HL-60/S4 treated with phorbol 12-myristate 13-acetate at 8.2 ng/mL for 4 days and 3 days (cell line): ENCODE measurements around the gene CLTCL1.
"Not testable (repeated sequence)": the region's sequence is repeated elsewhere in the genome, so short reads cannot be mapped to it uniquely, and the experiment has no call there.

ENCODE experiments used
- in situ Hi-C: fragments of 300-500 bp; cut with MboI; formaldehyde crosslinking; loops from 2 replicates; pipeline ENCODE4 v1.15.0; 2022; ENCODE audit warnings: low sequenced_read_pairs

Gene CLTCL1

DNA sequence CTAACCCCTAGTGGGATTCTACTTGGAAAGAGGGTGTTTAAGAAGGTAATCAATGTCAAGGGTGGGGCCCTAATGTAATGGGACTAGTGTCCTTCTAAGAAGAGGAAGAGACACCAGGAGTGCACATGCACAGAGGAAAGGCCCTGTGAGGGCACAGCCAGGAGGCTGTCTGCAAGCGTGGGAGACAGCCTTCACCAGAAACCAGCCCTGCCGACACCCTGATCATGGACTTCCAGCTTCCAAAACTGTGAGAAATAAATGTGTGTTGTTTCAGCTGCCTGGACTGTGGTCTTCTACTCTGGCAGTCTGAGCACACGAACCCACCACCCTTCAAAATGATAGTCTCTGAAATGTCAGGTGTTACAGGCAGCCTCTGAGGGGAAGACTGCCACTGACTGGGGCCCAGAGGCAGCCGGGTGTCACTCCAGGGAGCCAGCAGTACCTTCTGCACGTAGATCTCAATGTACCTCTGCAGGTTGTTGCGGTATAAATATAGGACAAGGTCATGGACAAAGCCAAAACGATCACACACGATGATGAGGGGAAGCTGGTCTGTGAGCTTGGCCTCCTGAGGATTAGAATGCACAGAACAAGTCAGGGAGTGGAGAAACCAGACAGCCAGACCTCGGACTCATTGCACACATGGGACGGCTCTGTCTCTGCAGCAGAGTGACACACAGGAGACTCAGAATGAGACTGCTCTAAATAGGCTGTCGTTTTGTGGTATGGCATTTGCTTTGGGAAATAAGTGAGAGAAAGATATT, 69.1 kb downstream of the CLTCL1 start:
- in situ Hi-C loops = no loop called here

DNA sequence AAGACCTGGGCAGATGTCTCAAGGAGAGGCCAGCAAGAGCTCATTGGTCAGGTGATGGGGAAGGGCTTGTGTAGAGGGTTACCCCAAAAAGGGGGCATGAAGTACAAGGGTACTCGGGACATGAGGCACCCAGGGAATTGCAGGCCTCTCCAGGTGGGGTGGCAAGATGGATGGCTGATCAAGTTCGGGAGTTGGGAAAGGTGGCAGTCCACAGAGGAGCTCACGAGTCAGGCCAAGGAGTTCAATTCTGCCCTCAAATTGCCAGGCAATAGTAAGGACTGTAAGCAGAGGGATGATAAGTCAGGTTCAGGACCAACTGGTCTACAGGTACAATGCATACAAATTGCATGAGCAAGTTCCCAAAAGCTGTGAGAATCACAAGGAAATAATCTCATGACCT, 70.7 kb downstream of the CLTCL1 start:
- in situ Hi-C loops = no loop called here

DNA sequence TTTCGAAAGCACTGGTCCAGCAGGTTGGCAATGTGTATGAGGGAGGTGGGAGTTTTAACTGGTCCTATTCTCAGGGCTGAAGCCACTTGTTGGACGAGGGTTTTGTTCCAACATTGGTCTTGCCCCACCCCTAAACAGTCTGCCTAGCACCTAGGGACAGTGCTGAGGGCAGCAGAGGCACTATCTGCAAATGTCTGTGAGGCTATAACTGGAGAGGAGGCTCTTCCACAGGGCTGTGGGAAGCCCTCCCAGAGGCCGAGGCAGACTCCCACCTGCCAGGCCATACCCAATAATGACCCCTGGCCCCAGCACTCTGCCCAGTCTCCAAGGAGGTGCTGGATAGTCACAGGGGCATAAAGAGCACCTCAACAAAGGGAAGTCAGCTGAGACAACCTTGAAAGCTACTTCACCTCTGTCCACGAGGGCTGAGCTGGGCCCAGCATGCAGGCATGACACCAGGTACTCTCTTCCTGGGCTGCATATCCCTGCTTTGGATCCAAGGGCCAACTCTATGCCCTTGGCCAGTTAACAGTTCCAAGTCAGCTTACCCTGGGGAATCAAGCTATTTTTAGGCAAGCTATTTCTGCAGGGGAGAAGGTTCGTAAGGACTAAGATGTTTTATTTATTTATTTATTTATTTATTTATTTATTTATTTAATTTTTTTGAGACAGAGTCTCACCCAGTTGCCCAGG, 72.8 kb downstream of the CLTCL1 start:
- in situ Hi-C loops = no loop called here

DNA sequence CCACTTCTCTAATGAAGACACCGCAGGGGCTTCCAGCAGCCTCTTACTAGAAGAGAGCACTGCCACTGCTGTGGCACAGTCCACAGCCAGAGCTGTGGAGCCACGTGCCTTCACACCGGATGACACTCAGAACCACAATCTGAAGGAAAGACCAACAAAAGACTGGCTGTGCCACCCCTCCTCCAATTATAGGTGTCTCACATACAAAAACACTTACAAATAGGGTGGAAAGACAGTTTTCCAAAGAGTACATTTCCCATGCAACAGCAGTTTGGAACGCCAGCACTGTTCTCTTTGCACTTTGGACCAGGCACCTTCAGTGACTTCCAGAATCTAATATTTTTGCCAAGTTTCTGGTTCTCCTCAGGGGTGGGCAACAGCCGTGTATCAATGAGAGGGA, 74.9 kb downstream of the CLTCL1 start:
- in situ Hi-C loops = no loop called here

DNA sequence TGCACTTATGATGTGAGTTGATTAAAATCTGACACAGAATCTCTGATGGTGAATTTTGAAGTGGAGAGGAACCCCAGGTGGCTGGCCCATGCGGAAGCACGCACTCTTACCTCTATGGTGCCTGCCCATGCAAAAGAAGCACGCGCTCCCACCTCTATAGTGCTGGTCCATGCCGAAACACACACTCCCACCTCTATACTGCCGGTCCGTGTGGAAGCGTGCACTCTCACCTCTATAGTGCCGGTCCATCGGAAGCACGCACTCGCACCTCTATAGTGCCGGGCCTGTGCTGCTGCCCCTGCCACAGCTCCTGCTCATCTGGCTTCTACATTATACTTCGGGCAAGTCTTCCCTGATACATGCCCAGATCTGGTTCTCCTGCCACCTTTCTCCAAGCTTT, 76.2 kb downstream of the CLTCL1 start:
- in situ Hi-C loops = no loop called here

DNA sequence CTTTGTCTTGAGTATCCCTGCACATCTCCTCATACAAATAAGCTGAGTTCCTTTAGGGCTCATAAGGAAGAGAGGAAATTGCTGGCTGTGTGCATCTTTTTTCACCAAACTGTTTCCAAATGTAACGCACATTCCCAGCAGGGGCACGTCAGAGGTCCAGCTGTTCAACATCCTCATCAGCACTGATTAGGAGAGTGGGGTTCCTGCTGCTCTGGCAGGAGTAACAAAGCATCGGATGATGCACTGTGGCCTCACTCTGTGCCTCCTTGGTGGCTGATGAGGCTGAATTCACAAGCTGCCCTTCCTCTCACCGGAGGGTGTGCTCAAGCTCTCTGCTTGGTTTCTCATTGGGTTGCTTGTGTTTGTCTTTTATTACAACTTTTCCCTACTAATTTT, 77.4 kb downstream of the CLTCL1 start:
- in situ Hi-C loops = no loop called here

DNA sequence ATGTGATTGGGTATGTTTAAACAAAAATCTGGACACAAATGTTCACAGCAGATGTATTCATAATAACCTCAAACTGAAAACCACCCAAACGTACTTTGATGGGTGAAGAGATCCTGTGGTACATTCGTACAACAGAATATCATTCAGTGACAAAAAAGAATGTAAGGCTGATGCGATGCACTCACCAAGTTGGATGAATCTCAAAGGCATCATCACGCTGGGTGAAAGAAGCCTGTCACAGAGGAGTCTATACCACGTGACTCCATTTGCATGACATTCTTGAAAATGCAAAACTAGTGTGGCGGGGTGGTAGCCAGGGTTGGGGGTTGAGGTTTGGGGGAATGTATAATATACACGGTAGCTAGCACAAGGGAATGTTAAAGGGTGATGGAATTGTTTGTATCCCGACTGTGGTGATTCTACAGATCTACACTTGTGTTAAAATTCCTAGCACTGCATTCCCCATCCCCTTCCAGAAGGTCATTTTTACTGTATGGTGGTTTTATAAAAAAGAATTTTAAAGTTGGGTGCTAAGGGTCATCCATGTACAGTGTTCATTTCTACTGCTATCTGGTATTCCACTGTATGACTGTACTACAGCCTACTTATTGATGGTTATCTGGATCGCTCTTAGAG, 78.0 kb downstream of the CLTCL1 start:
- in situ Hi-C loops = no loop called here

GRCh38 chr22:19213001-19213400, 78.5 kb downstream of the CLTCL1 start:
- in situ Hi-C loops = no loop called here

DNA sequence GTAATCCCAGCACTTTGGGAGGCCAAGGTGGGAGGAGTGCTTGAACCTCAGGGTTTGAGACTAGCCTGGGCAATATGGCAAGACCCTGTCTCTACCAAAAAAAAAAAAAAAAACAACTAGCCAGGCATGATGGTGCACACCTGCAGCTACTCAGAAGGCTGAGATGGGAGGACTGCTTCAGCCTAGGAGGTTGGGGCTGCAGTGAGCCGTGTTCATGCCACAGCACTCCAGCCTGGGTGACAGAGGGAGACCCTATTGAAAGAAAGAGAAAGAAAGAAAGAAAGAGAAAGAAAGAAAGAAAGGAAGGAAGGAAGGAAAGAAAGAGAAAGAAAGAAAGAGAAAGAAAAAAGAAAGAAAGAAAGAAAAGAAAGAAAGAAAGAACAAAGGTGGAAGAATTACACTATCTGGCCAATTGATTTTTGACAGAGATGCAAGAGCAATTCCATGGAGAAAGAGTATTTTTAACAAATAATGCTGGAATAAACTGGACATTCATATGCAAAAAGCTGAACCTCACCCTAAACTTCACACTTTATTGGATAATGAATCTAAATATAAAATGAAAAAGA, 79.1 kb downstream of the CLTCL1 start:
- in situ Hi-C loops = no loop called here

DNA sequence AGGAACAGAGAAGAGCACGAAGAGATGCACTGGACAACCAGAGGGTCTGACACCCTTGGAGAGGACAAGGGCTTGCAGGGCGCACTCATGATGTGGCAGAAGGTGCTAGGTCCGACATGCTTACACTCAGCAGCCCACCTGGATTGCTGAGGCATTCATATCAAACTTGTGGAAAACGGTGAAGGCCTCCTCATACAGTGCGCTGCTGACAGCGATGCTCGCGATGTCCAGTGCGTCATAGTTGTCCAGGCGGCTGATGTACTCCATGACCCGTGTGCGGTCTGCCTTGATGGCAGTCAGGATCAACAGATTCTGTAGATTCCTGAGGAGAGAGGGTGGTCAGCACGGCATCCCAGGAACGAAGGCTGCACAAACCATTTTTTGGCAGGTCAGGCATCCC, 81.3 kb downstream of the CLTCL1 start:
- in situ Hi-C loops = no loop called here

DNA sequence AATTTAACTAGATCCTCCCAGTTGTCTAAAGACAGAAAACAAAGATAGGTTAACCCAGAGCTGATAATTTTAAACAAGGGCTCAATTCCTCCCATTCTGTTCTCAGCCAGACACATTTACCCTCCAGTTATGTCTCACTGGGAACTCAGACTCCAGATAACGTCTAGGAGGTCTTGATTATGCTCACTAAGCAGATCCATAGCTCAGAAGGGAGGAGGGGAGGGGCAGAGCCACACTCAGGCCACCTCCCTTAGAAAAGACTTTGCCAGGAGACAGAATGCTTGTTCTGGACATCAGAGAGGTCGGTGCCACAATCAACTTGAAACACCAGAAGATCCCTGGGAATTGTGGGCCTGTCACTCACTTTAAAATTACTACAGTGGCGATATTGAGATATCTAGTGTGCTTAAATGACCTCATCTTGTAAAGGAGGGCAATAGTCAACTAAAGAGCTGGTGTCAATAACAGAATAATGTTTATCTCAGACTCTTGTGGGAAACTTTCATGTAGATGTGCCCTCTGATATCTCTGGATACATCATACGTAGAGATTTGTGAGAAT, 83.2 kb downstream of the CLTCL1 start:
- in situ Hi-C loops = no loop called here

DNA sequence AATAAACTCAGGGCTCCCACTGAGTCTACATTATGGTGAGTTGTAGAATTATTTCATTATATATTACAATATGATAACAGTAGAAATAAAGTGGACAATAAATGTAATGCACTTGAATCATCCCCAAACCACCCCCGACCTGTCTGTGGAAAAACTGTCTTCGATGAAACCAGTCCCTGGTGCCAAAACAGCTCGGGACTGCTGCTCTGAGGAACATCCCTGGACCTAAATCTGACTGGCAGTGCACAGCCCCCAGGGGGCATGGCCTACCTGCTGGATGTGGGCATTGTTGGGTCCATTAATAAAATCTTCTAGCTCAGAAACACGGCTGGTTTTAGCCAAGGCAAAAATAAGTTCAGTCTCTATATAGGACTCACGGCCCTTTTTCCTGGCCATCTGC, 83.6 kb downstream of the CLTCL1 start:
- in situ Hi-C loops = no loop called here

GRCh38 chr22:19207401-19207808, 84.1 kb downstream of the CLTCL1 start:
- in situ Hi-C loops = no loop called here

GRCh38 chr22:19206287-19206686, 85.2 kb downstream of the CLTCL1 start:
- in situ Hi-C loops = no loop called here

DNA sequence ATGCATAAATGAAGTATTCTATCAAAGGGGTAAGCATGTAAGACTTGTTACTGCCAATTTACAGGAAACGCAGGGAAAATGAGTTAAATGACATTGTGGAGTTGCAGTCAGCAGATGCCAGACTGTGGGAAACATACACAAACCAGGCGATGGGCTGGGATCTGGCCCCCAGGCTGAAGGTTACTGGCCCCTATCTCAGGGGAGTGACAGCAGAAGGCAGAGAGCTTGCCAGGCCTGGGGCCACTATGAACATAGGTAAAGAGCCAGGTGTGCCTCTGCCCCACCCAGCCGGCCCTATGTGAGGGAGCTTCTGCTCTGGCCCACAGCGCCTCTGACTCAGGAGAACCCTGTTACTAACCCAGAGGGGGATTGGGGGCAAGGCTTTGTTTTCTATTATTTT, 86.9 kb downstream of the CLTCL1 start:
- in situ Hi-C loops = no loop called here

DNA sequence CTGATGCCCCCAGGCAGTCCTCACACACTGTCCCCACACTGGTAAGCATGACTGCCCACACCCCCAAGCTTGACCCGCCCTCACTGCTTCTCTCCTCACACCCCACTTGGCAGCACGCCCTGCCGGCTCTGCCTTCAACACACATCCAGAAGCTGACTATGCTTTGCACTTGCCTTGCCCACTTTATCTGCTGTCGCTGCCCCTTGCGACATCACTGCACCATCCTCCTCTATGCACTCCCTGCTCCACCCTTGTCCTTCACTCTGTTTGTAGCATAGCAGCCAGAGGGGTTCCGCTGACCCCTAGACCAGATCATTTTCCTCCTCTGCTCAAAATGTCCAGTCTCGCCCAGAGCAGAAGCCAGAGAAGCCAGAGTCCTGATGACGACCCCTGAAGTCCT, 87.7 kb downstream of the CLTCL1 start:
- in situ Hi-C loops = no loop called here

DNA sequence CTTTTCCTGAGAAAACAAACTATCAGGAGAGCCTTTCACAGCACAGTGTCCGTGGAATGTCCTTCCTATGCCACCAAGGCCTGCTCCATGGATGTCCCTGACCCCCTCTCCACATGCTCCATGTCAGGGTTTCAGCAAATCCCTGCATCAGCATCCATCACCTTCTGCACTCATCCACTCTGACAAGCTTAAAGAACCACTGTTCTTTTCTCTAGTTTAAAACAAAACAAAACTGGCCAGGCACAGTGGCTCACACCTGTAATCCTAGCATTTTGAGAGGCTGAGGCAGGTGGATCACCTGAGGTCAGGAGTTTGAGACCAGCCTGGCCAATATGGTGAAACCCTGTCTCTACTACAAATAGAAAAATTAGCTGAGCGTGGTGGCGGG, 88.7 kb downstream of the CLTCL1 start:
- in situ Hi-C loops = not testable (repeated sequence)

GRCh38 chr22:19201869-19202798, 89.4 kb downstream of the CLTCL1 start:
- in situ Hi-C loops = no loop called here

- in situ Hi-C loops = no loop called here
These were observed 90.2 kb downstream of the CLTCL1 start for GRCh38 chr22:19201130-19201868.

- in situ Hi-C loops = no loop called here
These were observed 92.0 kb downstream of the CLTCL1 start for GRCh38 chr22:19199479-19199878.
